Measurements from ENCODE around the gene SKAP2.

Gene SKAP2

GRCh38 chr7:26854876-26855855, 9.2 kb downstream of the SKAP2 start:
- CTCF ChIA-PET = interaction anchor here (1.0 to 6.0 kb wide), 13 partner anchors 9 to 307 kb away, joined by 3 to 71 read pairs (median 5); partner anchors contain the start of genes HOXA4, HOXA5, HOXA7 and SKAP2
- no peak overlapping the region for H3K4me3 ChIP-seq (ENCODE audit: low read depth, low read length)
- TF ChIP-seq CTCF (IDR thresholded peaks at IDR 0.05; ENCODE audit: insufficient read depth, low read length, missing control alignments) = no peak
- no peak for DNase-seq (ENCODE audit: low read depth, low spot score)
- POLR2A ChIA-PET = no interaction called here

GRCh38 chr7:26853788-26854393, 10.5 kb downstream of the SKAP2 start:
- ChIA-PET CTCF (interaction anchor here (0.6 to 6.0 kb wide), 18 partner anchors 10 to 308 kb away, joined by 3 to 71 read pairs (median 4); partner anchors contain the start of genes HOXA4, HOXA5, HOXA6 and HOXA7), POLR2A (no interaction called here)
- H3K4me3 ChIP-seq (ENCODE audit: low read depth, low read length) = no peak overlapping the region
- TF ChIP-seq CTCF (IDR thresholded peaks at IDR 0.05; ENCODE audit: insufficient read depth, low read length, missing control alignments) = peak; percentile 29
- DNase-seq (ENCODE audit: low read depth, low spot score) = no peak

GRCh38 chr7:26850193-26850651, 14.2 kb downstream of the SKAP2 start:
- ChIA-PET POLR2A (no interaction called here), CTCF (interaction anchor here (0.7 to 1.5 kb wide), 3 partner anchors 9 to 311 kb away, joined by 3 to 5 read pairs (median 4); partner anchors contain the start of gene HOXA5)
- H3K4me3 ChIP-seq (ENCODE audit: low read depth, low read length) = no peak overlapping the region
- DNase-seq (ENCODE audit: low read depth, low spot score) = no peak
- no peak for TF ChIP-seq CTCF (IDR thresholded peaks at IDR 0.05; ENCODE audit: insufficient read depth, low read length, missing control alignments)

GRCh38 chr7:26843705-26844104, 20.7 kb downstream of the SKAP2 start:
- CTCF ChIA-PET = interaction anchor here (1.0 kb wide), 1 partner anchor 318 kb away, joined by 3 read pairs; no protein-coding TSS in a partner anchor
- no peak for TF ChIP-seq CTCF (IDR thresholded peaks at IDR 0.05; ENCODE audit: insufficient read depth, low read length, missing control alignments)
- POLR2A ChIA-PET = no interaction called here
- H3K4me3 ChIP-seq (ENCODE audit: low read depth, low read length) = no peak overlapping the region
- no peak for DNase-seq (ENCODE audit: low read depth, low spot score)

GRCh38 chr7:26842897-26843296, 21.5 kb downstream of the SKAP2 start:
- no peak overlapping the region for H3K4me3 ChIP-seq (ENCODE audit: low read depth, low read length)
- POLR2A ChIA-PET = no interaction called here
- no peak for TF ChIP-seq CTCF (IDR thresholded peaks at IDR 0.05; ENCODE audit: insufficient read depth, low read length, missing control alignments)
- DNase-seq (ENCODE audit: low read depth, low spot score) = no peak
- CTCF ChIA-PET = interaction anchor here (1.0 kb wide), 1 partner anchor 319 kb away, joined by 3 read pairs; no protein-coding TSS in a partner anchor
